Neural progenitor cell (in vitro differentiated cells): ENCODE results near the gene RBP4. TPM values are rescaled to one million over a fixed set of nuclear protein-coding genes. Genes with fewer than 3 reads are reported as not detected.
A peak's percentile ranks its signal among the peaks of the same experiment; 100 is the strongest.

ENCODE experiments used
- DNase-seq: peaks from one replicate; pipeline ENCODE4 v3.0.0-alpha.2; 2016; ENCODE audit warnings: low spot score
- H2AFZ ChIP-seq: fragments of 200-600 bp; sonication (generic); replicated peaks from 2 replicates; pipeline ENCODE4 v1.6.1; 2016; ENCODE audit warnings: antibody characterized with exemption
- H3F3A ChIP-seq: fragments of 200-600 bp; sonication (generic); 2 replicates; pipeline ENCODE4 v1.6.1; 2016; ENCODE audit warnings: antibody characterized with exemption, low read depth
- H3K27ac ChIP-seq: fragments of 200-600 bp; sonication (generic); 2 replicates; pipeline ENCODE4 v1.5.1; 2016; ENCODE audit warnings: mild to moderate bottlenecking
- H3K27me3 ChIP-seq: fragments of 200-600 bp; sonication (generic); 2 replicates; pipeline ENCODE4 v1.6.1; 2016; ENCODE audit warnings: mild to moderate bottlenecking, moderate library complexity
- H3K36me3 ChIP-seq: fragments of 200-600 bp; sonication (generic); 2 replicates; pipeline ENCODE4 v1.5.1; 2016
- H3K4me1 ChIP-seq: fragments of 200-600 bp; sonication (generic); 2 replicates; pipeline ENCODE4 v1.6.1; 2016; ENCODE audit warnings: mixed run types
- H3K4me2 ChIP-seq: fragments of 200-600 bp; sonication (generic); 2 replicates; pipeline ENCODE4 v1.6.1; 2016
- H3K4me3 ChIP-seq: fragments of 200-600 bp; sonication (generic); 2 replicates; pipeline ENCODE4 v1.5.1; 2016
- H3K79me2 ChIP-seq: fragments of 200-600 bp; sonication (generic); 2 replicates; pipeline ENCODE4 v1.6.1; 2016; ENCODE audit warnings: low read depth
- H3K9ac ChIP-seq: fragments of 200-600 bp; sonication (generic); 2 replicates; pipeline ENCODE4 v1.6.1; 2016
- H3K9me3 ChIP-seq: fragments of 200-600 bp; sonication (generic); 2 replicates; pipeline ENCODE4 v1.5.1; 2016; ENCODE audit warnings: low read depth
- H4K20me1 ChIP-seq: fragments of 200-600 bp; sonication (generic); 2 replicates; pipeline ENCODE4 v1.6.1; 2016; ENCODE audit warnings: low read depth
- H3K27ac Mint-ChIP-seq: 3 replicates; pipeline ENCODE4 v1.8.0; 2021; ENCODE audit warnings: mixed read lengths
- H3K27me3 Mint-ChIP-seq: 2 replicates; pipeline ENCODE4 v1.8.0; 2022; ENCODE audit warnings: low read depth, mild to moderate bottlenecking, inconsistent platforms, moderate library complexity, mixed read lengths; ENCODE audit not compliant: insufficient read depth
- H3K36me3 Mint-ChIP-seq: 3 replicates; pipeline ENCODE4 v1.8.0; 2021; ENCODE audit warnings: mixed read lengths
- H3K4me1 Mint-ChIP-seq: 3 replicates; pipeline ENCODE4 v1.8.0; 2021; ENCODE audit warnings: mixed read lengths
- H3K4me3 Mint-ChIP-seq: 3 replicates; pipeline ENCODE4 v1.8.0; 2021; ENCODE audit warnings: mild to moderate bottlenecking, moderate library complexity, mixed read lengths
- H3K9me3 Mint-ChIP-seq: 3 replicates; pipeline ENCODE4 v1.8.0; 2020; ENCODE audit warnings: mixed read lengths
- EZH2 ChIP-seq: fragments of 200-600 bp; sonication (generic); IDR thresholded peaks from 2 replicates; pipeline ENCODE4 v1.6.1; 2017; ENCODE audit warnings: antibody characterized with exemption, mild to moderate bottlenecking, moderate library complexity
- EZH2phosphoT487 ChIP-seq: fragments of 200-600 bp; sonication (generic); IDR thresholded peaks from 2 replicates; pipeline ENCODE4 v1.6.1; 2017; ENCODE audit warnings: antibody characterized with exemption
- total RNA-seq: library from RNA; depleted of rRNA; stranded (reverse); fragments of >200 nt; gene quantifications from 2 replicates; pipeline ENCODE4 v1.2.3, GENCODE V29; 2015; ENCODE audit warnings: low replicate concordance
- TF ChIP-seq, protein P1 (sequence below): fragments of 200-600 bp; sonication (generic); IDR thresholded peaks from 2 replicates; pipeline ENCODE4 v1.5.1; 2017; ENCODE audit warnings: antibody characterized with exemption, mild to moderate bottlenecking

Gene RBP4
- total RNA-seq: 0.28 TPM in 1 of 2 replicates, not detected in the other

- Histone ChIP-seq H3K36me3 (no peaks in the 10 kb centered on the region), H3K79me2 (no peaks in the 10 kb centered on the region), H3K27ac (no peak within 1 kb of the TSS), H3K27me3 (peaks cover 86% of the 10 kb centered on the region), H3K9ac (no peak within 1 kb of the TSS), H3K9me3 (no peaks in the 10 kb centered on the region), H2AFZ (peak within 1 kb of the TSS; percentile 63), H3K4me1 (peaks cover 11% of the 10 kb centered on the region), H3F3A (peaks cover 6% of the 10 kb centered on the region), H3K4me3 (peak within 1 kb of the TSS; percentile 62), H3K4me2 (peak within 1 kb of the TSS; percentile 95), H4K20me1 (no peaks in the 10 kb centered on the region)
- H3K9me3 Mint-ChIP-seq: peaks cover 2% of the 10 kb centered on the region
- no peak within 1 kb of the TSS for H3K27ac Mint-ChIP-seq
- no peaks in the 10 kb centered on the region for H3K36me3 Mint-ChIP-seq
- peak; percentile 55 for DNase-seq
- peak; percentile 93 for TF ChIP-seq EZH2
- TF ChIP-seq EZH2phosphoT487: peak; percentile 95
- TF ChIP-seq, protein P1, sequence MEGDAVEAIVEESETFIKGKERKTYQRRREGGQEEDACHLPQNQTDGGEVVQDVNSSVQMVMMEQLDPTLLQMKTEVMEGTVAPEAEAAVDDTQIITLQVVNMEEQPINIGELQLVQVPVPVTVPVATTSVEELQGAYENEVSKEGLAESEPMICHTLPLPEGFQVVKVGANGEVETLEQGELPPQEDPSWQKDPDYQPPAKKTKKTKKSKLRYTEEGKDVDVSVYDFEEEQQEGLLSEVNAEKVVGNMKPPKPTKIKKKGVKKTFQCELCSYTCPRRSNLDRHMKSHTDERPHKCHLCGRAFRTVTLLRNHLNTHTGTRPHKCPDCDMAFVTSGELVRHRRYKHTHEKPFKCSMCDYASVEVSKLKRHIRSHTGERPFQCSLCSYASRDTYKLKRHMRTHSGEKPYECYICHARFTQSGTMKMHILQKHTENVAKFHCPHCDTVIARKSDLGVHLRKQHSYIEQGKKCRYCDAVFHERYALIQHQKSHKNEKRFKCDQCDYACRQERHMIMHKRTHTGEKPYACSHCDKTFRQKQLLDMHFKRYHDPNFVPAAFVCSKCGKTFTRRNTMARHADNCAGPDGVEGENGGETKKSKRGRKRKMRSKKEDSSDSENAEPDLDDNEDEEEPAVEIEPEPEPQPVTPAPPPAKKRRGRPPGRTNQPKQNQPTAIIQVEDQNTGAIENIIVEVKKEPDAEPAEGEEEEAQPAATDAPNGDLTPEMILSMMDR: no peak
- H3K4me3 Mint-ChIP-seq: peak within 1 kb of the TSS; percentile 77
- peaks cover 17% of the 10 kb centered on the region for H3K4me1 Mint-ChIP-seq
- H3K27me3 Mint-ChIP-seq: peaks cover 42% of the 10 kb centered on the region
Measured at GRCh38 chr10:93601146-93601773, at the start of gene RBP4. RBP4 (minus strand) TSS chr10:93601235; CDS start chr10:93601028, 207 bp downstream.

DNA sequence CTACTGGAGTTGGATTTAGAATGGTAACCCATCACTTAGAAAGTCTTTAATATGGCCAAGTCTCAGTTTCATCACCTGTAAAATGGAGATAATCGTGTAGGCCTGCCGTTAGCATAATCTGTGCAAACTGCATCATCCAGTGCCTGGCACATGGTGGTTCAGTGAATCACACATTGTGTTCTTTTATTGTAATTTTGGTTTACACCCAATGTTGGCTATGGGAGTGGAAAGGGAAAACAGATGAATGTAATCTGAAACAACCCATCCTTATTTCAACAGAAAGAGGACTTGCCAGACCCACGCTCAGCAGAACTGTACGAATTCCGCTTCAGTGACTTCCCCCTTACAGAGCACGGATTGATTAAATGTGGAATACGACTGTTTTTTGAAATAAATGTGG, 38.8 kb upstream of the RBP4 start:
- Histone ChIP-seq H3K36me3 (no peaks in the 10 kb centered on the region), H3K27ac (no peak overlapping the region)
- H3K36me3 Mint-ChIP-seq: no peaks in the 10 kb centered on the region

DNA sequence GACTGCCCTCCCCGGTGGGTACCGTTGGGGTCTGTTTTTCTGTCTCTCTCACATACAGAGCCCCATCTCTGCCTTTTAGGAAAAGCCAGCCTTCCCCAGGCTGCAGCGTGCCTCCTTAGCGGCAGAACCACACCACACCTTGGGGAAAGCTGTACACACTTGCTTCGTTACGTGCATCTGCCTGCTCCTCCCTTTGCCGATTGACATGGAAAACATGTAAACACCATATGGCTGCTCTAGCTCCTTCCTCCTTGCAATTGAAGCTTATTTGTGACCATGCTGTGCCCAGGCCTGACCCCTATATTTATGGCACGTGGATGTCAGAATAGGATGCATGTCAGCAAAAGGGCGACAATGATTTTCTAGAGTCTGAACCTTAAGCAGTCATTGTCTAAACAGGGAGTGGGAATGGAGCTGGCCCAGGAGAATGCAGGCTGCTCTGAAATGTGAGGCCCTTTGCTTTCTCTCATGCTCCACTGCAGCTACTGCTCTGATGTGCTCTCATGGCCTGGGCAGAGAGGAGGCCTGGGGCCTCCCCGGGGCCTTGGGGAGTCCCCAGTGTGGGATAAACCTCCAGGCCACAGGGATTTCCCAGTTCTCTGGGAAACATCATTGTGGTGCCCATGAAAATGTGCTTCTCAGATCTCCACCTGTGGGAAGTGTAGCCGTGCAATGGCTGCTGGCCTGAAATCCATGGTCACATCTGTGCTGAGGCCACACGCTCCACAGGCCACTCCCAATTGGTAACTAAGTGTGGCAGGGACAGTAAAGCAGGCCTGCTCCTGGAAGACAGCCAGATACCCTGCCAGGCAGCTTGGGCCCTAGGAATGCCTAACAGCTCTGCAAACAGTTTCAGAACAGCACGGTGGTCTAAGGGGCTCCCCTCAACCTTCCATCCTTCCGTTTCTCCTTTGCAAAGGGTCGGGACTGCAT, 29.9 kb upstream of the RBP4 start:
- no peaks in the 10 kb centered on the region for H3K79me2 ChIP-seq
- H3K27ac ChIP-seq: no peak overlapping the region
- no peaks in the 10 kb centered on the region for H3K27me3 ChIP-seq
- TF ChIP-seq EZH2phosphoT487: no peak
- no peak for TF ChIP-seq EZH2
- TF ChIP-seq, protein P1: no peak
- H3K27ac Mint-ChIP-seq: no peak overlapping the region
- H2AFZ ChIP-seq: peak overlapping the region; percentile 87
- peaks cover 31% of the 10 kb centered on the region for H3K4me1 Mint-ChIP-seq
- H4K20me1 ChIP-seq: no peaks in the 10 kb centered on the region
- H3K4me3 Mint-ChIP-seq: peak overlapping the region; percentile 20
- H3K4me1 ChIP-seq: no peaks in the 10 kb centered on the region
- H3K27me3 Mint-ChIP-seq: no peaks in the 10 kb centered on the region
- no peaks in the 10 kb centered on the region for H3K36me3 ChIP-seq
- H3K4me2 ChIP-seq: no peak overlapping the region
- no peaks in the 10 kb centered on the region for H3K36me3 Mint-ChIP-seq
- H3K9ac ChIP-seq: no peak overlapping the region
- no peak for DNase-seq
- H3K9me3 ChIP-seq: no peaks in the 10 kb centered on the region
- no peak overlapping the region for H3K4me3 ChIP-seq
- H3F3A ChIP-seq: no peaks in the 10 kb centered on the region
- H3K9me3 Mint-ChIP-seq: no peaks in the 10 kb centered on the region

More for the DNA sequence above, 38.8 kb upstream of the RBP4 start:
- no peaks in the 10 kb centered on the region for H3K9me3 ChIP-seq
- no peaks in the 10 kb centered on the region for H3K9me3 Mint-ChIP-seq
- H2AFZ ChIP-seq: no peak overlapping the region
- DNase-seq: no peak
- H3K4me3 ChIP-seq: no peak overlapping the region
- H4K20me1 ChIP-seq: no peaks in the 10 kb centered on the region
- no peak for TF ChIP-seq EZH2phosphoT487
- no peak for TF ChIP-seq EZH2
- TF ChIP-seq, protein P1: no peak
- no peaks in the 10 kb centered on the region for H3K27me3 ChIP-seq
- H3F3A ChIP-seq: no peaks in the 10 kb centered on the region
- H3K4me2 ChIP-seq: no peak overlapping the region
- H3K27ac Mint-ChIP-seq: no peak overlapping the region
- no peaks in the 10 kb centered on the region for H3K4me1 Mint-ChIP-seq
- no peak overlapping the region for H3K4me3 Mint-ChIP-seq
- no peak overlapping the region for H3K9ac ChIP-seq
- H3K4me1 ChIP-seq: no peaks in the 10 kb centered on the region
- H3K27me3 Mint-ChIP-seq: peaks cover 2% of the 10 kb centered on the region
- H3K79me2 ChIP-seq: no peaks in the 10 kb centered on the region
